Endodermal cell (in vitro differentiated cells): Measurements from ENCODE around the gene PPP1R16B. TPM values are rescaled to one million over a fixed set of nuclear protein-coding genes. Genes with fewer than 3 reads are reported as not detected.

Experiments used
- DNase-seq: peaks from one replicate; pipeline ENCODE4 v3.0.0-alpha.2; 2017
- H3K27ac ChIP-seq: 2 replicates; pipeline ENCODE4 v1.5.1; 2013; ENCODE audit warnings: mild to moderate bottlenecking, low read depth, low read length, moderate library complexity
- H3K27me3 ChIP-seq: 2 replicates; pipeline ENCODE4 v1.6.1; 2013; ENCODE audit warnings: mild to moderate bottlenecking, low read length, moderate library complexity; ENCODE audit not compliant: insufficient read depth, control insufficient read depth, poor library complexity, severe bottlenecking
- H3K36me3 ChIP-seq: 2 replicates; pipeline ENCODE4 v1.7.0; 2013; ENCODE audit warnings: mild to moderate bottlenecking, low read length, moderate library complexity; ENCODE audit not compliant: control insufficient read depth, insufficient read depth
- H3K4me1 ChIP-seq: one replicate; pipeline ENCODE4 v1.7.0; 2013; ENCODE audit warnings: low read length; ENCODE audit not compliant: control insufficient read depth, insufficient read depth
- H3K4me3 ChIP-seq: 2 replicates; pipeline ENCODE4 v1.5.1; 2013; ENCODE audit warnings: mild to moderate bottlenecking, low read length, moderate library complexity
- H3K9ac ChIP-seq: 2 replicates; pipeline ENCODE4 v1.6.1; 2013; ENCODE audit warnings: mild to moderate bottlenecking, low read length, moderate library complexity; ENCODE audit not compliant: poor library complexity, severe bottlenecking; ENCODE audit errors: extremely low read depth
- H3K9me3 ChIP-seq: 2 replicates; pipeline ENCODE4 v1.6.1; 2013; ENCODE audit warnings: mild to moderate bottlenecking, low read length, moderate library complexity; ENCODE audit not compliant: control insufficient read depth
- H3K27ac Mint-ChIP-seq: 2 replicates; pipeline ENCODE4 v1.8.0; 2020; ENCODE audit warnings: mixed read lengths
- H3K27me3 Mint-ChIP-seq: 2 replicates; pipeline ENCODE4 v1.8.0; 2021; ENCODE audit warnings: mild to moderate bottlenecking, mixed read lengths; ENCODE audit not compliant: insufficient read depth
- H3K36me3 Mint-ChIP-seq: 2 replicates; pipeline ENCODE4 v1.8.0; 2020; ENCODE audit warnings: low read depth, mixed read lengths
- H3K4me1 Mint-ChIP-seq: 2 replicates; pipeline ENCODE4 v1.8.0; 2020; ENCODE audit warnings: mixed read lengths
- H3K4me3 Mint-ChIP-seq: 2 replicates; pipeline ENCODE4 v1.8.0; 2020; ENCODE audit warnings: mild to moderate bottlenecking, moderate library complexity, mixed read lengths
- H3K9me3 Mint-ChIP-seq: 2 replicates; pipeline ENCODE4 v1.8.0; 2020; ENCODE audit warnings: mild to moderate bottlenecking, mixed read lengths
- WGBS, 2 experiments: methylation state at CpG; one replicate each; pipeline versions ENCODE4 v1.1.5 to v1.1.7; 2013; ENCODE audit warnings: missing lambda C conversion rate in 2 of 2, mixed read lengths in 1 of 2; ENCODE audit not compliant: insufficient coverage in 1 of 2, insufficient read length in 1 of 2; 5-methylcytosine and 5-hydroxymethylcytosine counted together
- total RNA-seq, 2 donors: library from RNA; stranded (reverse); fragmentation: NEBNext Ultra II Directional in 1 of 2; extraction: Animal tissue kit (Norgen Biotek cat#: 25700) in 1 of 2; gene quantifications; 2 replicates in 1 of 2; 3 replicates in 1 of 2; pipeline ENCODE4 v1.2.1, GENCODE V29; 2021
- TF ChIP-seq, protein P1 (sequence below): fragments of 200-600 bp; sonication (generic); conservative IDR thresholded peaks from 2 replicates; pipeline ENCODE4 v1.5.0; 2021; ENCODE audit warnings: antibody characterized with exemption, mild to moderate bottlenecking

The PPP1R16B gene
- total RNA-seq, 2 donors from 2014 or later: 6.7 to 15.3 TPM

GRCh38 chr20:38847840-38848239 lies 42.3 kb downstream of the PPP1R16B start:
- peaks cover 12% of the 10 kb centered on the region for H3K4me1 Mint-ChIP-seq
- H3K27ac Mint-ChIP-seq: no peak overlapping the region
- no peaks in the 10 kb centered on the region for H3K4me1 ChIP-seq
- no peaks in the 10 kb centered on the region for H3K36me3 ChIP-seq
- H3K27me3 ChIP-seq: no peaks in the 10 kb centered on the region
- peaks cover 3% of the 10 kb centered on the region for H3K36me3 Mint-ChIP-seq
- H3K27ac ChIP-seq: no peak overlapping the region
- no peak overlapping the region for H3K9ac ChIP-seq
- 83% methylated on average over 1 of the region's 1 CpG; no CpG with 5 or more reads in 1 of the 2 experiments for WGBS, 2 experiments
- no peak overlapping the region for H3K4me3 Mint-ChIP-seq
- H3K9me3 ChIP-seq: no peaks in the 10 kb centered on the region
- TF ChIP-seq, protein P1, sequence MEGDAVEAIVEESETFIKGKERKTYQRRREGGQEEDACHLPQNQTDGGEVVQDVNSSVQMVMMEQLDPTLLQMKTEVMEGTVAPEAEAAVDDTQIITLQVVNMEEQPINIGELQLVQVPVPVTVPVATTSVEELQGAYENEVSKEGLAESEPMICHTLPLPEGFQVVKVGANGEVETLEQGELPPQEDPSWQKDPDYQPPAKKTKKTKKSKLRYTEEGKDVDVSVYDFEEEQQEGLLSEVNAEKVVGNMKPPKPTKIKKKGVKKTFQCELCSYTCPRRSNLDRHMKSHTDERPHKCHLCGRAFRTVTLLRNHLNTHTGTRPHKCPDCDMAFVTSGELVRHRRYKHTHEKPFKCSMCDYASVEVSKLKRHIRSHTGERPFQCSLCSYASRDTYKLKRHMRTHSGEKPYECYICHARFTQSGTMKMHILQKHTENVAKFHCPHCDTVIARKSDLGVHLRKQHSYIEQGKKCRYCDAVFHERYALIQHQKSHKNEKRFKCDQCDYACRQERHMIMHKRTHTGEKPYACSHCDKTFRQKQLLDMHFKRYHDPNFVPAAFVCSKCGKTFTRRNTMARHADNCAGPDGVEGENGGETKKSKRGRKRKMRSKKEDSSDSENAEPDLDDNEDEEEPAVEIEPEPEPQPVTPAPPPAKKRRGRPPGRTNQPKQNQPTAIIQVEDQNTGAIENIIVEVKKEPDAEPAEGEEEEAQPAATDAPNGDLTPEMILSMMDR: no peak
- no peak for DNase-seq
- no peaks in the 10 kb centered on the region for H3K27me3 Mint-ChIP-seq
- no peak overlapping the region for H3K4me3 ChIP-seq
- H3K9me3 Mint-ChIP-seq: no peaks in the 10 kb centered on the region

DNA sequence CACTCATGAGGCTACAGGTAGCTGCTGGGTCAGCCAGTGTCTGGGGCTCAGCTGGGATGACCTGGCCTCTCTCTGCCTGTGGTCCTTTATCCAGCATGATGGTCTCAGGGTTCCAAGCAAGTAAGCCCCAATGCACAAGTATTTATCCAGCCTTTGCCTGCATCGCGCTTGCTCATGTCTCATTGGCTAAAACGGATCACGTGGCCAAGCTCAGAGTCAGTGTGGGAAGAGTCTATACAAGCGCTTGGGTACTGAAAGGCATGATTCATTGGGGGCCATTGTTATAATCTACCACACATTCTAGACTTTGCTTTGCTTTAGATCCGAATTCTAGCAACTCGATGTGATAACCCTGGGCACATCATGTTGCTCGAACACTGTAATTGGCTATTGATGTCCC lies 48.3 kb downstream of the PPP1R16B start:
- peaks cover 3% of the 10 kb centered on the region for H3K36me3 Mint-ChIP-seq
- Histone ChIP-seq H3K36me3 (no peaks in the 10 kb centered on the region), H3K27me3 (no peaks in the 10 kb centered on the region), H3K4me3 (no peak overlapping the region), H3K9ac (no peak overlapping the region), H3K9me3 (no peaks in the 10 kb centered on the region), H3K27ac (no peak overlapping the region), H3K4me1 (no peaks in the 10 kb centered on the region)
- DNase-seq: no peak
- peaks cover 10% of the 10 kb centered on the region for H3K4me1 Mint-ChIP-seq
- H3K9me3 Mint-ChIP-seq: no peaks in the 10 kb centered on the region
- H3K27ac Mint-ChIP-seq: no peak overlapping the region
- 93 to 100% methylated on average over 7 to 8 of the region's 8 CpGs for WGBS, 2 experiments
- TF ChIP-seq, protein P1: no peak
- H3K27me3 Mint-ChIP-seq: no peaks in the 10 kb centered on the region
- H3K4me3 Mint-ChIP-seq: no peak overlapping the region

DNA sequence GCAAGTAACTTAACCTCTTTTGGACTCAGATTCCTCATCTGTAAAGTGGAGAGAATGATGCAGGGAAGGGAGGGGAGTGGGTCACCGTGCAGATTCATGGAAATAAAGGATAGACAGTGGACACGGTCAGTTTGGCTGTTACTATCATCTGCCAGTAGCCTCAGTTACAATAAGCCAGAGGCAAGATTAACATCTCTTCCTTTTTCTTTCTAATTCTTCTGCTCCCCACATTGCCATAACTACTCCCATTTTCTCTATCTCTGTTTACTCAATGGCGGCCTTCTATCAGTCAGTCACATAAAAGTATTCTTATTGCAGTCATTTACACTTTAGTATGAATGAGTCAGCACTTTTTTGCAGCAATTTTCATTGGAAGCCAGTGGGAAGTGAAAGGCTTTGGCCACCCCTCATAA lies 49.2 kb downstream of the PPP1R16B start:
- Mint-ChIP-seq H3K4me1 (peaks cover 3% of the 10 kb centered on the region), H3K36me3 (peaks cover 3% of the 10 kb centered on the region), H3K9me3 (no peaks in the 10 kb centered on the region), H3K4me3 (no peak overlapping the region), H3K27ac (no peak overlapping the region), H3K27me3 (no peaks in the 10 kb centered on the region)
- Histone ChIP-seq H3K9me3 (no peaks in the 10 kb centered on the region), H3K27me3 (no peaks in the 10 kb centered on the region), H3K27ac (no peak overlapping the region), H3K36me3 (no peaks in the 10 kb centered on the region), H3K4me1 (no peaks in the 10 kb centered on the region), H3K9ac (no peak overlapping the region), H3K4me3 (no peak overlapping the region)
- TF ChIP-seq, protein P1: no peak
- WGBS, 2 experiments: 90% methylated on average over 2 to 3 of the region's 3 CpGs
- DNase-seq: no peak
